ENCODE results near the gene SFXN2. TPM values are rescaled to one million over a fixed set of nuclear protein-coding genes. Genes with fewer than 3 reads are reported as not detected.

Gene SFXN2
- total RNA-seq, 1 donor from 2014 or later, result 35.8 TPM

- Mint-ChIP-seq H3K4me3 (peak overlapping the region; percentile 73), H3K27me3 (no peaks in the 10 kb centered on the region), H3K9me3 (no peaks in the 10 kb centered on the region), H3K36me3 (no peaks in the 10 kb centered on the region), H3K27ac (peak overlapping the region; percentile 76), H3K4me1 (ENCODE audit: unreplicated experiment) (peaks cover 78% of the 10 kb centered on the region)
- DNase-seq (ENCODE audit: extremely low spot score, unreplicated experiment), result no peak
- peak; percentile 22 for TF ChIP-seq CTCF (conservative IDR thresholded peaks at IDR 0.05)
Measured at GRCh38 chr10:102675011-102675665, 39.3 kb upstream of the SFXN2 start.

- Mint-ChIP-seq H3K4me3 (peak overlapping the region; percentile 73), H3K9me3 (no peaks in the 10 kb centered on the region), H3K36me3 (peaks cover 4% of the 10 kb centered on the region), H3K27ac (peak overlapping the region; percentile 76), H3K4me1 (ENCODE audit: unreplicated experiment) (peaks cover 73% of the 10 kb centered on the region), H3K27me3 (no peaks in the 10 kb centered on the region)
- TF ChIP-seq CTCF (conservative IDR thresholded peaks at IDR 0.05), result no peak
- DNase-seq (ENCODE audit: extremely low spot score, unreplicated experiment), result no peak
Measured at GRCh38 chr10:102675666-102676533, 38.5 kb upstream of the SFXN2 start.

GRCh38 chr10:102676534-102677315, 37.7 kb upstream of the SFXN2 start:
- no peaks in the 10 kb centered on the region for H3K9me3 Mint-ChIP-seq
- H3K27me3 Mint-ChIP-seq, result no peaks in the 10 kb centered on the region
- no peak for DNase-seq (ENCODE audit: extremely low spot score, unreplicated experiment)
- peak overlapping the region; percentile 41 for H3K4me3 Mint-ChIP-seq
- peaks cover 76% of the 10 kb centered on the region for H3K4me1 Mint-ChIP-seq (ENCODE audit: unreplicated experiment)
- TF ChIP-seq CTCF (conservative IDR thresholded peaks at IDR 0.05), result no peak
- H3K27ac Mint-ChIP-seq, result peak overlapping the region; percentile 76
- peaks cover 9% of the 10 kb centered on the region for H3K36me3 Mint-ChIP-seq

GRCh38 chr10:102677331-102678067, 36.9 kb upstream of the SFXN2 start:
- peaks cover 77% of the 10 kb centered on the region for H3K4me1 Mint-ChIP-seq (ENCODE audit: unreplicated experiment)
- DNase-seq (ENCODE audit: extremely low spot score, unreplicated experiment), result no peak
- TF ChIP-seq CTCF (conservative IDR thresholded peaks at IDR 0.05), result no peak
- H3K27ac Mint-ChIP-seq, result peak overlapping the region; percentile 63
- no peaks in the 10 kb centered on the region for H3K27me3 Mint-ChIP-seq
- peak overlapping the region; percentile 44 for H3K4me3 Mint-ChIP-seq
- H3K9me3 Mint-ChIP-seq, result no peaks in the 10 kb centered on the region
- H3K36me3 Mint-ChIP-seq, result peaks cover 17% of the 10 kb centered on the region

- no peaks in the 10 kb centered on the region for H3K27me3 Mint-ChIP-seq
- peaks cover 77% of the 10 kb centered on the region for H3K4me1 Mint-ChIP-seq (ENCODE audit: unreplicated experiment)
- peaks cover 17% of the 10 kb centered on the region for H3K36me3 Mint-ChIP-seq
- H3K9me3 Mint-ChIP-seq, result no peaks in the 10 kb centered on the region
- no peak for DNase-seq (ENCODE audit: extremely low spot score, unreplicated experiment)
- peak overlapping the region; percentile 63 for H3K27ac Mint-ChIP-seq
- TF ChIP-seq CTCF (conservative IDR thresholded peaks at IDR 0.05), result no peak
- peak overlapping the region; percentile 44 for H3K4me3 Mint-ChIP-seq
Measured at GRCh38 chr10:102678068-102678400, 36.4 kb upstream of the SFXN2 start.
